ENCODE data around the gene TAAR2. TPM values are rescaled to one million over a fixed set of nuclear protein-coding genes. Genes with fewer than 3 reads are reported as not detected.

The TAAR2 gene, protein sequence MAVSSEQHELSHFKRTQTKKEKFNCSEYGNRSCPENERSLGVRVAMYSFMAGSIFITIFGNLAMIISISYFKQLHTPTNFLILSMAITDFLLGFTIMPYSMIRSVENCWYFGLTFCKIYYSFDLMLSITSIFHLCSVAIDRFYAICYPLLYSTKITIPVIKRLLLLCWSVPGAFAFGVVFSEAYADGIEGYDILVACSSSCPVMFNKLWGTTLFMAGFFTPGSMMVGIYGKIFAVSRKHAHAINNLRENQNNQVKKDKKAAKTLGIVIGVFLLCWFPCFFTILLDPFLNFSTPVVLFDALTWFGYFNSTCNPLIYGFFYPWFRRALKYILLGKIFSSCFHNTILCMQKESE
- total RNA-seq (2022) (not detected in 2 replicates), Bru-seq, nascent RNA (not detected), BruChase-seq, experiment 1, labeled RNA remaining after a 2-hour chase (not detected), BruChase-seq, experiment 2, labeled RNA remaining after a 6-hour chase (not detected)
- long read RNA-seq: 0 reads

DNA sequence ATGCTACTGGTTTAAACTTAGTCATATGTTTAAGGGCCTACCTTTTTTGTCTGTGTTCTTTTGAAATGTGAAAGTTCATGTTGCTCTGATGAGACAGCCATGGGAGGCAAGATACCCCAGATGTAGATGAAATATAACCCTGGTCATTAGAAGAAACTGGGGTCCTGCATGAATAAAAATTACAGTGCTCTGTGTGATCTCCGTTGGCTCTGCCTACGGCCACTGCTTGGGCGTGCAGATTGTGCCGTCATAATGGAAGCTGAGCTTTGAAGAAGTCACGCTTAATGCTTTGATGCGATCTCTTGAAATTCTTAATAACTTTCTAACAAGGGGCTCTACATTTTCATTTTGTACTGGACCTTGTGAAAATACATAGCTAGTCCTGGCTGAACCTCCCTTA, at the start of gene TAAR2:
TAAR2 (minus strand) TSS at position 101 of the 400 bp plus-strand sequence; CDS start at position 101, 0 bp downstream.
- Mint-ChIP-seq H3K36me3 (ENCODE audit: insufficient read depth, unreplicated experiment) (no peaks in the 10 kb centered on the region), H3K4me1 (ENCODE audit: low read depth, unreplicated experiment) (peaks cover 7% of the 10 kb centered on the region), H3K4me3 (ENCODE audit: unreplicated experiment) (no peak within 1 kb of the TSS), H3K27me3 (ENCODE audit: insufficient read depth, unreplicated experiment) (no peaks in the 10 kb centered on the region), H3K9me3 (ENCODE audit: unreplicated experiment) (peaks cover 14% of the 10 kb centered on the region), H3K27ac (ENCODE audit: unreplicated experiment) (no peak within 1 kb of the TSS)
- Histone ChIP-seq H3K4me1 (no peaks in the 10 kb centered on the region), H3K9me3 (no peaks in the 10 kb centered on the region), H3K27me3 (replicated peaks; ENCODE audit: control insufficient read depth, insufficient read depth, low read length) (no peaks in the 10 kb centered on the region), H3K36me3 (ENCODE audit: control insufficient read depth, insufficient read depth, low read length) (no peaks in the 10 kb centered on the region), H3K4me3 (ENCODE audit: low read depth, low read length) (no peak within 1 kb of the TSS)
- POLR2A ChIA-PET: no interaction called here
- TF ChIP-seq, protein P1, sequence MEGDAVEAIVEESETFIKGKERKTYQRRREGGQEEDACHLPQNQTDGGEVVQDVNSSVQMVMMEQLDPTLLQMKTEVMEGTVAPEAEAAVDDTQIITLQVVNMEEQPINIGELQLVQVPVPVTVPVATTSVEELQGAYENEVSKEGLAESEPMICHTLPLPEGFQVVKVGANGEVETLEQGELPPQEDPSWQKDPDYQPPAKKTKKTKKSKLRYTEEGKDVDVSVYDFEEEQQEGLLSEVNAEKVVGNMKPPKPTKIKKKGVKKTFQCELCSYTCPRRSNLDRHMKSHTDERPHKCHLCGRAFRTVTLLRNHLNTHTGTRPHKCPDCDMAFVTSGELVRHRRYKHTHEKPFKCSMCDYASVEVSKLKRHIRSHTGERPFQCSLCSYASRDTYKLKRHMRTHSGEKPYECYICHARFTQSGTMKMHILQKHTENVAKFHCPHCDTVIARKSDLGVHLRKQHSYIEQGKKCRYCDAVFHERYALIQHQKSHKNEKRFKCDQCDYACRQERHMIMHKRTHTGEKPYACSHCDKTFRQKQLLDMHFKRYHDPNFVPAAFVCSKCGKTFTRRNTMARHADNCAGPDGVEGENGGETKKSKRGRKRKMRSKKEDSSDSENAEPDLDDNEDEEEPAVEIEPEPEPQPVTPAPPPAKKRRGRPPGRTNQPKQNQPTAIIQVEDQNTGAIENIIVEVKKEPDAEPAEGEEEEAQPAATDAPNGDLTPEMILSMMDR (IDR thresholded peaks at IDR 0.05; ENCODE audit: insufficient read depth in 1 of 2, low read depth in 1 of 2, low read length in 1 of 2, severe bottlenecking in 1 of 2, unreplicated experiment in 1 of 2): no peak
- intact Hi-C loops (cut with micrococcal nuclease; ENCODE audit: unreplicated experiment): no loop called here
- DNase-seq: no peak
- CTCF ChIA-PET: interaction anchor here (0.6 kb wide), 1 partner anchor 635 kb away, joined by 3 read pairs; no protein-coding TSS in a partner anchor
- no TSS peak for BruUV-seq (replicated peaks)

DNA sequence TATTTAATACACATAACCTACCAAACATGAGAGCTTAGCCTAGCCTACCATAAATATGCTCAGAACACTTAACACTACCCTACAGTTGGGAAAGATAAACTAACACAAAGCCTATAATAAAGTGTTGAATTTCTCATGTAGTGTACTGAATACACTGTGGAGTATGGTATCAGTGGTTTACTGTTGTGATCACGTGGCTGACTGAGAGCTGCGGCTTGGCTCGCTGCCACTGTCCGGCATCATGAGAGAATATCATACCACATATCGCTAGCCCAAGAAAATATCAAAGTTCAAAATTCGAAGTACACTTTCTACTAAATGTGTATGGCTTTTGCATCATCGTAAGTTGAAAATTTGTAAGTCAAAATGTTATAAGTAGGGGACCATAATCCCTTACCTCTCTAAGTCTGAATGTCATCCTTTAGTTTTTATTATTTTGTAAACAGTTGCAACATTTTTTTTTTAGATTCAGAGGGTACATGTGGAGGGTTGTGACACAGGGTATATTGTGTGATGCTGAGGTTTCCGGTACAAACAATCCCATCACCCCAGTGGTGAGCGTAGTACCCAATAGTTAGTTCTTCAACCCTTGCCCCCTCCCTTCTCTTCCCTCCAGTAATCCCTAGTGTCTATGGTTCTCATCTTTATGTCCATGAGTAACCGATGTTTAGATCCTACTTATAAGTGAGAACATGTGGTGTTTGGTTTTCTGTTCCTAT, 49.5 kb upstream of the TAAR2 start:
- no peaks in the 10 kb centered on the region for H3K27me3 Mint-ChIP-seq (ENCODE audit: insufficient read depth, unreplicated experiment)
- CTCF ChIA-PET: no interaction called here

DNA sequence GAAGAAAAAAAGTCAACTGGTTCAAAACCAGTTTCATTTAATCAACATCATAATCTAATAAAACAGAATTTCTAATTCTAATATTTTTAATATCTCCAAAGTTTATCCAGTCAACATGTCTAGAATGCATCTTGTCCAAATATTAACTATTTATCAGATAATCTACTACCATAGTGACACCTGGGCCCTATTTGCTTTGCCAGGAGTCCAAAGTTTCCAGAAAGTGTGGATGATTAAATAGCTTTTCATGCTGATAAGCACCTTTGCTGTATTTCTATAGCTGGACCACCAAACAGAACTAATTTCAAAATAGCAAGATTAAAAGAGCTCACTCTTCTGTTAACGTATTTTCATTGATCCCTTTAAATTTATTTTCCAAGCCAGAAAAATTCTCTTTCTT, 47.2 kb upstream of the TAAR2 start:
- Histone ChIP-seq H3K9me3 (no peaks in the 10 kb centered on the region), H3K4me3 (ENCODE audit: low read depth, low read length) (no peak overlapping the region), H3K36me3 (ENCODE audit: control insufficient read depth, insufficient read depth, low read length) (no peaks in the 10 kb centered on the region), H3K4me1 (peaks cover 31% of the 10 kb centered on the region), H3K27me3 (replicated peaks; ENCODE audit: control insufficient read depth, insufficient read depth, low read length) (no peaks in the 10 kb centered on the region)
- no peak for DNase-seq
- H3K27ac Mint-ChIP-seq (ENCODE audit: unreplicated experiment): no peak overlapping the region
- ChIA-PET CTCF (interaction anchor here (3.4 kb wide), 1 partner anchor 45 kb away, joined by 14 read pairs; no protein-coding TSS in a partner anchor), POLR2A (no interaction called here)
- H3K36me3 Mint-ChIP-seq (ENCODE audit: insufficient read depth, unreplicated experiment): no peaks in the 10 kb centered on the region
- H3K4me1 Mint-ChIP-seq (ENCODE audit: low read depth, unreplicated experiment): peaks cover 22% of the 10 kb centered on the region
- peak overlapping the region; percentile 37 for H3K4me3 Mint-ChIP-seq (ENCODE audit: unreplicated experiment)
- BruUV-seq (replicated peaks): no TSS peak
- intact Hi-C loops (cut with micrococcal nuclease; ENCODE audit: unreplicated experiment): no loop called here
- H3K9me3 Mint-ChIP-seq (ENCODE audit: unreplicated experiment): peaks cover 5% of the 10 kb centered on the region
- no peaks in the 10 kb centered on the region for H3K27me3 Mint-ChIP-seq (ENCODE audit: insufficient read depth, unreplicated experiment)
- TF ChIP-seq, protein P1 (IDR thresholded peaks at IDR 0.05; ENCODE audit: insufficient read depth in 1 of 2, low read depth in 1 of 2, low read length in 1 of 2, severe bottlenecking in 1 of 2, unreplicated experiment in 1 of 2): no peak

More for the DNA sequence above, 49.5 kb upstream of the TAAR2 start:
- Mint-ChIP-seq H3K4me1 (ENCODE audit: low read depth, unreplicated experiment) (peaks cover 17% of the 10 kb centered on the region), H3K4me3 (ENCODE audit: unreplicated experiment) (no peak overlapping the region), H3K36me3 (ENCODE audit: insufficient read depth, unreplicated experiment) (no peaks in the 10 kb centered on the region), H3K27ac (ENCODE audit: unreplicated experiment) (no peak overlapping the region), H3K9me3 (ENCODE audit: unreplicated experiment) (no peaks in the 10 kb centered on the region)
- H3K27me3 ChIP-seq (replicated peaks; ENCODE audit: control insufficient read depth, insufficient read depth, low read length): no peaks in the 10 kb centered on the region
- no peak overlapping the region for H3K4me3 ChIP-seq (ENCODE audit: low read depth, low read length)
- peaks cover 25% of the 10 kb centered on the region for H3K4me1 ChIP-seq
- no peaks in the 10 kb centered on the region for H3K9me3 ChIP-seq
- POLR2A ChIA-PET: no interaction called here
- H3K36me3 ChIP-seq (ENCODE audit: control insufficient read depth, insufficient read depth, low read length): no peaks in the 10 kb centered on the region
- intact Hi-C loops (cut with micrococcal nuclease; ENCODE audit: unreplicated experiment): no loop called here
- TF ChIP-seq, protein P1 (IDR thresholded peaks at IDR 0.05; ENCODE audit: insufficient read depth in 1 of 2, low read depth in 1 of 2, low read length in 1 of 2, severe bottlenecking in 1 of 2, unreplicated experiment in 1 of 2): no peak
- no TSS peak for BruUV-seq (replicated peaks)
- no peak for DNase-seq
